ENCODE measurements around the gene INHBE. TPM values are rescaled to one million over a fixed set of nuclear protein-coding genes. Genes with fewer than 3 reads are reported as not detected.
A peak's percentile ranks its signal among the peaks of the same experiment; 100 is the strongest.

INHBE gene
- polyA plus RNA-seq, 1 donor from 2014 or later, result 2.3 TPM

GRCh38 chr12:57487597-57488401, 32.7 kb downstream of the INHBE start, which contains the start of gene MARS1:
Gene MARS1, plus strand, starts transcription at chr12:57488068. Its CDS starts 23 bp downstream, at chr12:57488091.
- peak within 1 kb of the TSS; percentile 33 for H2AFZ ChIP-seq (ENCODE audit: low read depth, low read length)
- peaks cover 2% of the 10 kb centered on the region for H3K36me3 ChIP-seq (ENCODE audit: insufficient read depth, low read length)
- H3K9me2 ChIP-seq (ENCODE audit: insufficient read depth, low read length), result no peaks in the 10 kb centered on the region
- H3K4me2 ChIP-seq (ENCODE audit: low read length), result peak within 1 kb of the TSS; percentile 99
- H3K9me3 ChIP-seq (ENCODE audit: low read length), result no peaks in the 10 kb centered on the region
- no peaks in the 10 kb centered on the region for H3K27me3 ChIP-seq (ENCODE audit: insufficient read depth, low read depth, low read length)
- peaks cover 15% of the 10 kb centered on the region for H3K79me2 ChIP-seq (replicated peaks; ENCODE audit: insufficient read depth, low read length)
- TF ChIP-seq, protein P1, sequence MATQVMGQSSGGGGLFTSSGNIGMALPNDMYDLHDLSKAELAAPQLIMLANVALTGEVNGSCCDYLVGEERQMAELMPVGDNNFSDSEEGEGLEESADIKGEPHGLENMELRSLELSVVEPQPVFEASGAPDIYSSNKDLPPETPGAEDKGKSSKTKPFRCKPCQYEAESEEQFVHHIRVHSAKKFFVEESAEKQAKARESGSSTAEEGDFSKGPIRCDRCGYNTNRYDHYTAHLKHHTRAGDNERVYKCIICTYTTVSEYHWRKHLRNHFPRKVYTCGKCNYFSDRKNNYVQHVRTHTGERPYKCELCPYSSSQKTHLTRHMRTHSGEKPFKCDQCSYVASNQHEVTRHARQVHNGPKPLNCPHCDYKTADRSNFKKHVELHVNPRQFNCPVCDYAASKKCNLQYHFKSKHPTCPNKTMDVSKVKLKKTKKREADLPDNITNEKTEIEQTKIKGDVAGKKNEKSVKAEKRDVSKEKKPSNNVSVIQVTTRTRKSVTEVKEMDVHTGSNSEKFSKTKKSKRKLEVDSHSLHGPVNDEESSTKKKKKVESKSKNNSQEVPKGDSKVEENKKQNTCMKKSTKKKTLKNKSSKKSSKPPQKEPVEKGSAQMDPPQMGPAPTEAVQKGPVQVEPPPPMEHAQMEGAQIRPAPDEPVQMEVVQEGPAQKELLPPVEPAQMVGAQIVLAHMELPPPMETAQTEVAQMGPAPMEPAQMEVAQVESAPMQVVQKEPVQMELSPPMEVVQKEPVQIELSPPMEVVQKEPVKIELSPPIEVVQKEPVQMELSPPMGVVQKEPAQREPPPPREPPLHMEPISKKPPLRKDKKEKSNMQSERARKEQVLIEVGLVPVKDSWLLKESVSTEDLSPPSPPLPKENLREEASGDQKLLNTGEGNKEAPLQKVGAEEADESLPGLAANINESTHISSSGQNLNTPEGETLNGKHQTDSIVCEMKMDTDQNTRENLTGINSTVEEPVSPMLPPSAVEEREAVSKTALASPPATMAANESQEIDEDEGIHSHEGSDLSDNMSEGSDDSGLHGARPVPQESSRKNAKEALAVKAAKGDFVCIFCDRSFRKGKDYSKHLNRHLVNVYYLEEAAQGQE (IDR thresholded peaks at IDR 0.05; ENCODE audit: borderline replicate concordance), result no peak
- TF ChIP-seq SMC3 (conservative IDR thresholded peaks at IDR 0.05; ENCODE audit: poor library complexity), result no peak
- TF ChIP-seq CTCF (IDR thresholded peaks at IDR 0.05; ENCODE audit: poor library complexity, severe bottlenecking), result peak; percentile 62
- TF ChIP-seq MXI1 (conservative IDR thresholded peaks at IDR 0.05; ENCODE audit: poor library complexity, severe bottlenecking), result peak; percentile 86
- no peak for TF ChIP-seq EP300 (conservative IDR thresholded peaks at IDR 0.05; ENCODE audit: poor library complexity, severe bottlenecking)
- TF ChIP-seq POLR2AphosphoS5 (IDR thresholded peaks at IDR 0.05), result peak; percentile 94
- TF ChIP-seq EZH2 (IDR thresholded peaks at IDR 0.05; ENCODE audit: borderline replicate concordance, insufficient read depth, low read length, poor library complexity, severe bottlenecking), result no peak
- TF ChIP-seq TAF1 (IDR thresholded peaks at IDR 0.05; ENCODE audit: low read depth), result peak; percentile 83
- H4K20me1 ChIP-seq (ENCODE audit: insufficient read depth), result no peaks in the 10 kb centered on the region
- H3F3A ChIP-seq (ENCODE audit: insufficient read depth, low read length, poor library complexity, severe bottlenecking), result no peaks in the 10 kb centered on the region
- H3K27ac ChIP-seq (ENCODE audit: low read length), result peak within 1 kb of the TSS; percentile 66
- H3K4me3 ChIP-seq (ENCODE audit: low read length), result peak within 1 kb of the TSS; percentile 85
- H3K9ac ChIP-seq (ENCODE audit: low read length), result peak within 1 kb of the TSS; percentile 80

DNA sequence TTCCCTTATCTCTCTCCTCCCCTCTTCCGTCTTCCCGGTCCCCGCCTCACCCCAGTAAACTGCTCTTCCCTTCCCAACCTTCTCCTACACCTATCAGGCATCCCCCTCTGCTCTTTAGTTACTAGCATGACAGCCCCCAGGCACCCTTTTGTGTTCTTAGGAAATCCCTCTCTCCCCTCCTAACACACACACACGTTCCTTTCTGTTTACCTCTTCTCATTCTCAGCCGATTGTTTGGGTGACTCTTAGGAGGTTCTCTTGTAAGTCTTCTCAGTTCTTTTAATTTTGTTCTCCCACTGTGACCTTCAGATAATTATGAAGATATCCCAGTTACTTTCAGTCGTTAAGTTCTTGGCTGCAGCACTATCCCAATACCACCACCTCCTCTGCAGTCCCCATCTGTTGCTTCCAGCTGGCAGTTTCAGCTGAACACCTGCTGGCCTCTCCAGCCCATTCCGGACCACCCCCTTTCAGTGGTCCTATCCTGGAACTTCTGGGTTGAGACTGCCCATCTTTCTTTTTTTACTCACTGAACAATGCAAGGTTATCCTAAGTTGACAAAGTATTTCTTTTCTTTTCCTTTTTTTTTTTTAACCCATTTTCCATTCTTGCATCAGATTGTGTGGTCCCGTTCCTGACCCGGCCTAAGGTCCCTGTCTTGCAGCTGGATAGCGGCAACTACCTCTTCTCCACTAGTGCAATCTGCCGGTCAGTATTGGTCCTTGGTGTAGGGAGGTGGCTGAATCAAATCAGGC, 33.5 kb downstream of the INHBE start:
- H4K20me1 ChIP-seq (ENCODE audit: insufficient read depth), result no peaks in the 10 kb centered on the region
- no peaks in the 10 kb centered on the region for H3K9me3 ChIP-seq (ENCODE audit: low read length)
- H3K36me3 ChIP-seq (ENCODE audit: insufficient read depth, low read length), result peaks cover 4% of the 10 kb centered on the region
- H3K27me3 ChIP-seq (ENCODE audit: insufficient read depth, low read depth, low read length), result no peaks in the 10 kb centered on the region
- peak overlapping the region; percentile 85 for H3K4me3 ChIP-seq (ENCODE audit: low read length)
- H3K9ac ChIP-seq (ENCODE audit: low read length), result peak overlapping the region; percentile 80
- no peaks in the 10 kb centered on the region for H3K9me2 ChIP-seq (ENCODE audit: insufficient read depth, low read length)
- peaks cover 15% of the 10 kb centered on the region for H3K79me2 ChIP-seq (replicated peaks; ENCODE audit: insufficient read depth, low read length)
- peak overlapping the region; percentile 23 for H2AFZ ChIP-seq (ENCODE audit: low read depth, low read length)
- no peaks in the 10 kb centered on the region for H3F3A ChIP-seq (ENCODE audit: insufficient read depth, low read length, poor library complexity, severe bottlenecking)
- peak overlapping the region; percentile 99 for H3K4me2 ChIP-seq (ENCODE audit: low read length)
- peak overlapping the region; percentile 66 for H3K27ac ChIP-seq (ENCODE audit: low read length)
- no peak for TF ChIP-seq TAF1 (IDR thresholded peaks at IDR 0.05; ENCODE audit: low read depth)
- TF ChIP-seq CTCF (IDR thresholded peaks at IDR 0.05; ENCODE audit: poor library complexity, severe bottlenecking), result no peak
- TF ChIP-seq EZH2 (IDR thresholded peaks at IDR 0.05; ENCODE audit: borderline replicate concordance, insufficient read depth, low read length, poor library complexity, severe bottlenecking), result no peak
- TF ChIP-seq MXI1 (conservative IDR thresholded peaks at IDR 0.05; ENCODE audit: poor library complexity, severe bottlenecking), result no peak
- TF ChIP-seq SMC3 (conservative IDR thresholded peaks at IDR 0.05; ENCODE audit: poor library complexity), result no peak
- TF ChIP-seq, protein P1 (IDR thresholded peaks at IDR 0.05; ENCODE audit: borderline replicate concordance), result no peak
- TF ChIP-seq EP300 (conservative IDR thresholded peaks at IDR 0.05; ENCODE audit: poor library complexity, severe bottlenecking), result no peak
- TF ChIP-seq RAD21 (conservative IDR thresholded peaks at IDR 0.05), result no peak
- TF ChIP-seq POLR2AphosphoS5 (IDR thresholded peaks at IDR 0.05), result no peak

Measured in neural cell (in vitro differentiated cells).